Neuronal stem cell (in vitro differentiated cells): Measurements from ENCODE around the gene PRICKLE1. TPM values are rescaled to one million over a fixed set of nuclear protein-coding genes. Genes with fewer than 3 reads are reported as not detected.

ENCODE experiments used
- DNase-seq: peaks from one replicate; pipeline ENCODE4 v3.0.0-alpha.2; 2013; ENCODE audit warnings: low spot score
- H2AFZ ChIP-seq: one replicate; pipeline ENCODE4 v1.6.1; 2013; ENCODE audit warnings: mild to moderate bottlenecking, low read length, inconsistent platforms
- H2AK5ac ChIP-seq: 2 replicates; pipeline ENCODE4 v1.6.1; 2013; ENCODE audit warnings: low read depth, mild to moderate bottlenecking, inconsistent platforms, low read length, moderate library complexity, mixed read lengths
- H2BK120ac ChIP-seq: 2 replicates; pipeline ENCODE4 v1.6.1; 2013; ENCODE audit warnings: low read depth, mild to moderate bottlenecking, inconsistent platforms, low read length, moderate library complexity, mixed read lengths
- H2BK12ac ChIP-seq: one replicate; pipeline ENCODE4 v1.6.1; 2013; ENCODE audit warnings: low read length, inconsistent platforms
- H2BK15ac ChIP-seq: 2 replicates; pipeline ENCODE4 v1.6.1; 2013; ENCODE audit warnings: mild to moderate bottlenecking, low read length, inconsistent platforms, mixed read lengths
- H2BK5ac ChIP-seq: one replicate; pipeline ENCODE4 v1.6.1; 2013; ENCODE audit warnings: inconsistent platforms, mild to moderate bottlenecking, low read length, moderate library complexity
- H3K14ac ChIP-seq: one replicate; pipeline ENCODE4 v1.6.1; 2013; ENCODE audit warnings: low read length, inconsistent platforms
- H3K18ac ChIP-seq: 2 replicates; pipeline ENCODE4 v1.6.1; 2013; ENCODE audit warnings: low read length, inconsistent platforms
- H3K23ac ChIP-seq: 2 replicates; pipeline ENCODE4 v1.6.1; 2013; ENCODE audit warnings: low read depth, mild to moderate bottlenecking, mixed read lengths, low read length, inconsistent platforms; ENCODE audit not compliant: poor library complexity
- H3K27ac ChIP-seq: replicated peaks from 3 replicates; pipeline ENCODE4 v1.5.1; 2013; ENCODE audit warnings: low read length, inconsistent platforms
- H3K27me3 ChIP-seq, 3 experiments: 2 replicates each; pipeline ENCODE4 v1.6.1; 2013; ENCODE audit warnings: low read length in 3 of 3, mild to moderate bottlenecking in 2 of 3, inconsistent platforms in 1 of 3, low read depth in 1 of 3, mixed read lengths in 1 of 3, moderate library complexity in 1 of 3; ENCODE audit not compliant: control insufficient read depth in 3 of 3, insufficient read depth in 3 of 3
- H3K36me3 ChIP-seq, 2 donors: replicated peaks in 1 of 2; 2 replicates each; pipeline ENCODE4 v1.6.1; 2013; ENCODE audit warnings: low read length in 2 of 2; ENCODE audit not compliant: control insufficient read depth in 2 of 2, insufficient read depth in 2 of 2
- H3K4ac ChIP-seq: 2 replicates; pipeline ENCODE4 v1.6.1; 2013; ENCODE audit warnings: inconsistent platforms, mild to moderate bottlenecking, low read length, moderate library complexity
- H3K4me1 ChIP-seq, 2 donors: 1 replicate in 1 of 2; 2 replicates in 1 of 2; pipeline ENCODE4 v1.6.1; 2013; ENCODE audit warnings: low read length in 2 of 2, low read depth in 1 of 2; ENCODE audit not compliant: control insufficient read depth in 2 of 2, insufficient read depth in 1 of 2
- H3K4me2 ChIP-seq: one replicate; pipeline ENCODE4 v1.6.1; 2013; ENCODE audit warnings: mild to moderate bottlenecking, low read length, inconsistent platforms; ENCODE audit not compliant: insufficient read depth, poor library complexity, severe bottlenecking
- H3K4me3 ChIP-seq, 2 donors: 2 replicates each; pipeline ENCODE4 v1.5.1; 2013; ENCODE audit warnings: low read length in 2 of 2, mild to moderate bottlenecking in 2 of 2, inconsistent platforms in 1 of 2, moderate library complexity in 1 of 2
- H3K79me1 ChIP-seq: one replicate; pipeline ENCODE4 v1.6.1; 2013; ENCODE audit warnings: low read depth, mild to moderate bottlenecking, inconsistent platforms, low read length, moderate library complexity
- H3K9ac ChIP-seq: one replicate; pipeline ENCODE4 v1.6.1; 2013; ENCODE audit warnings: mild to moderate bottlenecking, low read depth, low read length, inconsistent platforms; ENCODE audit not compliant: poor library complexity
- H3K9me3 ChIP-seq, 2 donors: replicated peaks in 1 of 2; 2 replicates each; pipeline versions ENCODE3 to v1.6.1; 2013; ENCODE audit warnings: low read length in 2 of 2, mild to moderate bottlenecking in 2 of 2, inconsistent platforms in 1 of 2, low read depth in 1 of 2, mixed read lengths in 1 of 2, moderate library complexity in 1 of 2; ENCODE audit not compliant: control insufficient read depth in 2 of 2, insufficient read depth in 1 of 2
- H4K8ac ChIP-seq: one replicate; pipeline ENCODE4 v1.6.1; 2013; ENCODE audit warnings: low read depth, mild to moderate bottlenecking, inconsistent platforms, low read length, moderate library complexity
- H4K91ac ChIP-seq: one replicate; pipeline ENCODE4 v1.6.1; 2013; ENCODE audit warnings: low read length, low read depth, mild to moderate bottlenecking, inconsistent platforms; ENCODE audit not compliant: poor library complexity
- WGBS, 2 donors: extraction: QIAGEN DNeasy Blood & Tissue Kit; methylation state at CpG; one replicate each; pipeline ENCODE4 v1.1.7; 2013; ENCODE audit warnings: missing lambda C conversion rate in 2 of 2, mixed read lengths in 1 of 2; ENCODE audit not compliant: insufficient read length in 2 of 2, insufficient replicate concordance in 1 of 2; ENCODE audit errors: extremely low coverage in 2 of 2; 5-methylcytosine and 5-hydroxymethylcytosine counted together
- small RNA-seq: library from polyadenylated mRNA; stranded (forward); fragments of <200 nt; extraction: miRNeasy Mini kit (QIAGEN cat#:217004); gene quantifications from one replicate; pipeline ENCODE3, GENCODE V24; 2013; ENCODE audit not compliant: insufficient read depth

PRICKLE1 gene

GRCh38 chr12:42407306-42407705, 182.2 kb downstream of the PRICKLE1 start:
- Histone ChIP-seq H3K4me3 (no peak overlapping the region), H4K91ac (no peak overlapping the region), H3K18ac (no peak overlapping the region), H3K27me3 (no peaks in the 10 kb centered on the region), H4K8ac (no peak overlapping the region), H3K23ac (no peak overlapping the region), H2AFZ (no peak overlapping the region), H3K9me3 (no peaks in the 10 kb centered on the region), H3K36me3 (peaks cover 0 to 27% of the 10 kb centered on the region in 2 donors), H2AK5ac (no peak overlapping the region), H2BK12ac (no peak overlapping the region), H3K9ac (no peak overlapping the region), H3K79me1 (no peaks in the 10 kb centered on the region), H2BK120ac (no peak overlapping the region), H2BK5ac (no peak overlapping the region), H3K4me1 (no peaks in the 10 kb centered on the region), H3K14ac (no peak overlapping the region), H3K4me2 (no peak overlapping the region), H3K4ac (no peak overlapping the region), H2BK15ac (no peak overlapping the region), H3K27ac (no peak overlapping the region)
- no peak for DNase-seq
- WGBS, 2 donors, result no CpG with 5 or more reads among the region's 1 CpG

Small RNAs within 50 kb of the gene (small RNA-seq; reads per million reads assigned to genes)
- gene AC079600.1, result not detected
- not detected for gene AC079600.2
- not detected for gene RF00019
